Left renal cortex interstitium (tissue), 4 donors: ENCODE results near the gene STK39. TPM values are rescaled to one million over a fixed set of nuclear protein-coding genes. Genes with fewer than 3 reads are reported as not detected.

Experiments
- polyA plus RNA-seq, 4 donors: library from polyadenylated mRNA; unstranded; fragments of 120-200 nt; gene quantifications; one replicate each; pipeline ENCODE4 v1.2.1, GENCODE V29; 2013; ENCODE audit not compliant: insufficient read length in 4 of 4

Gene STK39
- polyA plus RNA-seq, 4 donors: 30.3 to 34.6 (median 32.4) TPM

Other genes starting within 250 kb of the STK39 start
- 10 to 100 TPM; 41.8 to 50.6 (median 47.4) TPM for gene CERS6, start 208.7 kb upstream of the STK39 start, polyA plus RNA-seq